GM21717 (cell line): Measurements from ENCODE around the gene ADAMTS6.

Experiments
- ATAC-seq: cut with Tn5 transposase; IDR thresholded peaks from one replicate; pipeline ENCODE4 v1.9.1; 2021; ENCODE audit warnings: mild to moderate bottlenecking, moderate library complexity; ENCODE audit not compliant: unreplicated experiment

The ADAMTS6 gene

DNA sequence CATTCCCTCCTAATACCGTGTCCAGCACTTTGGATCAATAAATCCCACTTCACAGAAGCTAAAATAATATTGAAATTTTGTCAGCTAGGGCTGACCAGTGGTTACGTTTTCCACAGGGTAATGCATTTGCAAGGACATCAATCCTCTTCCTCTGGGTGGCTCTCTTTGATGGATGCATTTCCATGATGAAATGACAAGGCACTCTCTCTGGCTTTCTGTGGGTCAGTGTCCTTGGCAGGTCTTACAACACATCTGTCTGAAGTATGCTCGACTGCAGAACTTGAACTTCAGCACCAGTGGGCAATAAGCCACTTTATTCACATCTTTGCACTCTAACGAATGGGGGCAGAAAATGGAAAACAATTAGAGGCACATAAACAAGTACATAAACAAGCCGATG is 330.1 kb downstream of the ADAMTS6 start:
- no peak for ATAC-seq

DNA sequence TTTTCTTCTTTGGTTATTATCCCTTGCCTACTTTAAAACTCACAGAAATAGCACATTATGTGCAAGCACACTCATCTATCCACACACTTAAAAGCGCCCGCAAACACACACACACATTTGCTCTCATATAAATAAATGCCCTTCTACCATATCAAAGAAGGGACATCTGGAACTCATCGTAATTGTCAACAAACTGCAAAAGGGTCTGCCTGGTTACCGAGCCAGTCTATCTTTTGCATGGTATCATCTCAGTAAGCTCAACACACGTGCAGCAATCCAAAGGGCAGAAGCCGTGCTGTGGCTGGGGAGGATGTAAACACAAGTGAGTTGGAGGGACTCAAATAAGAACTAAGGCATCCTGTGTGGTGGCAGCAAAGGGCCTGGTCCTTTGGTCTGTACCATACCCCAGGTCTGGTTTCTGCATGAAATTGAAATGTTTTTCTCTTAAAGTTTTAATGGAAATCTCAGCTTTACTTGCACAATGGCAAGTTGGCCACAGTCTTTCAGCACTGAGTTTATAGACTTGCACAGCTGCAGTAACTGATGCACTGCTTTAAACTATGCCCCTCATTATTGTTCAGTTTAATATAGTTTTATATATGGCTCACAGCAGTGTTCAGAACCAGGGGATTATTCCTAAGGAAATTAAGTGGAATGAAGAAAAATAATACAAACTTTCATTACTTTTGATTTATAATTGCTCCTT is 331.0 kb downstream of the ADAMTS6 start:
- no peak for ATAC-seq

GRCh38 chr5:65149827-65150226 is 331.9 kb downstream of the ADAMTS6 start:
- no peak for ATAC-seq

DNA sequence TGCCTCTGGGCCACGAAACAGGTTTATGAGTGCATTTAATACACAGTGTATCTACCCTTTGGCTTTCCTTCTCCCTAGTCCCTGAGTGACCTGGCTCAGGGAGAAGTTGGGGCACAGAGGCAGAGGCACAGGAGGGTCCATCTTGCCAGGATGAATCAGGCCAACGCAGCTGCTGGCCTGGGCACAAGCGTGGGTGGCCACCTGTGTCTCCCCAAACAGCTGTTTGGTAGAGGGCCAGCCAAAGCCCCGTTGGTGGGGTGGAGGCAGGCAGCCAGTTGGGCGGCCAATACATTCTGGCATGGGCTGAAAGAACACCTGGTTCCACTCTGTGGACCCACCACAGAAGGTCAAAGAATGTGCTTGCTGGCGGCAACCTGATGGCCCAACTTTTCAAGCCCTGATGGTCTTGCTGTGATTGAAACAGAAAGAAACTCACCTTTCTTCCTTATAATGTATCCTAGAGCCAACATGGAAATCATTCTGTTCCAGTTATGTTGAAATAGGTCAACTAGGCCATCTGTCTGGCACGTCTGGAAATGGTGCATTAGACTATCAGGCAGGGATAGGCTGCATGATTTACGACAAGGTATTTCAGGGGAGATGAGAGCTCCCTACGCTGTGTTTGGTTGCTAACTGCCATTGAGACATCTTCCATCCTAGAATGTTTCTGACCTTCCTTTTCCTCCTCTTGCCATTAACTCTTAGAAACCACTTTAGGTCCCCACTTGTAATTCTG is 337.4 kb downstream of the ADAMTS6 start:
- ATAC-seq: no peak

GRCh38 chr5:65142511-65143011 is 339.2 kb downstream of the ADAMTS6 start:
- ATAC-seq: no peak

GRCh38 chr5:65142016-65142415 is 339.7 kb downstream of the ADAMTS6 start:
- ATAC-seq: no peak

- no peak for ATAC-seq
Measured at GRCh38 chr5:65141493-65141892, 340.2 kb downstream of the ADAMTS6 start.

DNA sequence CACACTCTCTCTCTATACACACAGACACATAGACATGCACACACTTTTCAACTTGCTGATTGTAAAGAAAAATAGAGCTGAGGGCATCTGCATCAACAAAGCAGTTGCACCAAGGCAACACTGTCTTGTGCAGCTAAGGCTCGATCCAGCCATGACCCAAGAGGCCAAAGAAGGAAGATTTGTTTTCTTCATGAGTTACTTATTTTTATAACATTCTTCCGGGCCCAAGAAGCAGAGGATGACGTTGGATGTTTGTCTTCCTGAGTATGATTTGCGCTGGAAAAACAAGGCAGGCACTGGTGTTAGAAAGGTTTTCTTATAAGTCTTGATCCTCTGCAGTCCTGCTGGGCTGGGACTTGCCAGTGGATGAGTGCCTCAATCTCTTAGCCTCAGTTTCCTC is 344.1 kb downstream of the ADAMTS6 start:
- ATAC-seq: no peak

DNA sequence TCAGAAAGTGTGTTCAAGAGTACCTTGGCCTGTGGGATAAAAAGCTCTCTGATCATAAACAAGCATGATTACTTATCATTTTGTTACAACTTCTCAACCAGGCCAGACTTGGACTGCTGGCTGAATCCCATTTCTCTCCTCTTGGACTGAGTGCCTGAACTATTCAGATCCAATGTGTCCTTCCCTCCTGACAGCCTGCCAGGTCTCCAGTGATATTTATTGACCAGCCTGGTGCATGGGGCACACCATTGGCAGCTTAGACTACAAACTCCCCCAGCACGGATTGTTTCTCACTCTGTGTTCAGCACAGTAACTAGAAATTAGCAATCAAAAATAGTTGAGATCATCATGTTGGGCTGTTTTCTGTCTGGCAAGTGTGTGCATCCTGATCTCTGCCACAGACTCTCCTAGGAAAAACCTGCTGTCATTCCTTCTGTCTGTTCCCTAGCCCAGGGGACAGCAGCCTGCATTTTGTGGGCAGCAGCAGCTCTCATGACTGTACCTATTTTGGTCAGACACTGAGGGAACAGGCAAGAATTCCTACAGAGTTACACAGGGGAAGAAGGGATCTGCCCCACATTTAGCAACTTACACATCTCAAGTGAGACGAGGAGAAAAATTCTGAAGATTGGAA is 348.1 kb downstream of the ADAMTS6 start:
- ATAC-seq: no peak

DNA sequence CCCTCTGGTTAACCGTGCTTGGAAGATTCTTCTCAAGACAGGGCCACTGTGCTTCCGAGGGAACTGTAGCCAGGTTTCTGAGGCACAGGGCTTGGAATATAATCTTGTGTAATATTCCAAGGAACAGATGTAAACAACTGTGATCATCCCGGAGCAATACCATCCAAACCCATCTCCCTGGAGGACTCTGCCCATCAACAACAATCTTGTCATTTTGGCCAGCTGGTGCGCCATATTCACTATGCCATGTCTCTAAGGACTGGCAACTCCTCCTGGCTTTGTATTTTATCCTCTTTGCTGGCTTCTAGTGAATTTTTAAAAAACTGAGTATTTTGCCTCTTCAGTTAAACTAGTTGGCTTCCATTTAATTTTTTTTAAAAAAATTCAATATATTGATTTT is 349.3 kb downstream of the ADAMTS6 start:
- no peak for ATAC-seq

DNA sequence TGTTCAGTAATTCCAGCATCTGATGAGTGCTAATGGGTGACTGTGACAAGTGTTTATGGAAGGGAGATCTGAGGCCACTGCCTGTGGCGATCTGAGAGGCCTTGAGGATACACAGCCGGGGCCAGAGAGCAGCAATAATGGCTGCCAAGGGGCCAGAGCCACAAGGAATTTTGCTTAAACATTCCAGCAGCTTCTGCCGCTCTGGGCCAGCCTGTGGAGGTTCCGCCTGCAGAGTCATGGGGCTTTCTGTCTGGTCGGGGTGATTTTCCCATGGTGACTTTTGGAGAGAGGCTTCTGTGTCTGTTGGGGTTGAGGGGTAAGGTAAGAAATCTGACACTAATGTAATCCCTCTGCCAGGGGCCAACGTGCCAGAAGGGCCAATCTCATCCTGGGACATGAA is 353.5 kb downstream of the ADAMTS6 start:
- ATAC-seq: no peak

GRCh38 chr5:65127161-65127901 is 354.4 kb downstream of the ADAMTS6 start:
- no peak for ATAC-seq

GRCh38 chr5:65126542-65127069 is 355.1 kb downstream of the ADAMTS6 start:
- no peak for ATAC-seq

DNA sequence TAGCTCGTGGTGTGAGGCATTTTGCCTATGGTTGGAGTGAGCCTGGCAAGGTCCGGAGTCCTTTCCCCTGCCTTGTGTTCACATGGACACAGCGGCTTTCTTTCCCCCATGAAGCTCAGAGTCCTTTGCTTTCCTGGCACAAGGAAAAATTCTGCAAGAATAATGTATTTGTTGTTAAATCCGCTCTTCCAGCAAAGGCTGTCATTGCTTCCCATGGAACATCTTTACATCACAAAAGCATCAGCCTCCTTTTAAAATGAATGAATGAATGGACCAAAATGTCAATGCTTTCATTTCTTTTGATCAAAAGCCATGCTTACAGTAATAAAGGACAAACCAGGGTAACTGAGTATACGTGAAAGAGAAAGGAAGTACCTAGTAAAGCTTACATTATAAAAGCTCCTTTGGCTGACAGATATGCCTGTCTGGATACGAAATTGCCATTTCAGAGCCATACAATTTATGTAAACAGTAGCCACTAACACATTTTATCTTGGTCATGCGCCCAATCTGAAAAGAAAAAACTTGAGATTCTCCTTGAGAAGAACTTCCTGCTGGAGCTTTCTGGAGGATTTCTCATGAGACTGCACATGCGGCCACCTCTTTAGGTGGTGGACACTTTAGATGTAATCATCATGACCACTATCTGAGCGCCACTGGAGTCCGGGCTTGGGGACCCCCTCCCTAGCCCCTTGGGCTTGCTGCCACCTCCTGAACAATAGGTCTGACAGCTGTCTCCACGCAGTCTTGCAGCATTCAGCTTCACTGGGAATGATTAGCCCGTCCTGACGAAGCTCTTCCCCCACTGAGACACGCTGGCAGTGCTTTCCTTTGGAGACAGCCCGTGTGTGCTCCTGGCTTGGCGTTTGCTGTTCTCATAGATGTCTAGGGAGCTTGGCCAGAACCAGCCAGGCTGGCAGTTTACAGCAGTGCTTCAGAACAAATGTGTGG is 355.9 kb downstream of the ADAMTS6 start:
- no peak for ATAC-seq

DNA sequence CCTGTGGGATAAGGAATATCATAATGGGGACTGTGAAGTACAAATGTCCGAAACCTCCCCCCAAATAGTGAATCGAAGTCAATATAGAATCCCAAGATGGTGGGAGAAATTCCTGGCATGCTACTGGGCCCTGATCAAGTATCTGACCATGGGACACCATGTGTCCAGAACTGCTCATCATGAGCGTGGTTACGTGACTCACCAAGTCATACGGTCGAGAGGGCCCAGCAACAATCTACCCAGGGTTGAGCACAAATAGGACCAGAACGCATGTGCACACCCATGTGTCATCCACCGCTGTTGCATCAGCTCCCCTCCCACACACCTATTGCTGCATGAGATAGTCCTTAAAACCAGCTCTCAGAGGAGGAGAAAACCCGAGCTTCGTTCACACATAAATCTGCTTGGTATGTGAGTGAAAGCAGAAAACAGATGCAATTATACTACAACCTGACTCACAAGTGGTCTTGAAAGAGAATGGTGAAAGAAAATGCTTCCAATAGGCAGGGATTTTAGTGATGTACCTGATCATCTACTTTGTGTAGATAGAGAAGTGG is 359.8 kb downstream of the ADAMTS6 start:
- ATAC-seq: no peak

GRCh38 chr5:65120371-65120967 is 361.3 kb downstream of the ADAMTS6 start:
- no peak for ATAC-seq

DNA sequence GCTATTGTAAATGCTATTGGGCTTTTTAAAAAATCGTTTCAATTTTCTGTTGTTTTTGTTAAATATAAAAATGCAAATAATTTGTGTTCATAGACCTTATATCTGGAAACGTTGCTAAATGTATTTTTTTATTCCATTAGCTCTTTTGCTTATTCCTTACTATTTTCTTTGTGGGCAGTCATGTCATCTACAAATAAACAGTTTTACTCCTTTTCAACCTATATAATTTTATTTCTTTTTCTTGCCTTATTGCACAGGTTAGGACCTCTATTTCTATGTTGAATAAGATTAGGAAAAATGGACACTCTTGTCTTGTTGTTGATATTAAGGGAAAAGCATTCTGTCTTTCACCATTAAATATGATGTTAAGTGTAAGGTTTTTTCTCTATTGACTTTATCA is 364.2 kb downstream of the ADAMTS6 start:
- ATAC-seq: no peak

DNA sequence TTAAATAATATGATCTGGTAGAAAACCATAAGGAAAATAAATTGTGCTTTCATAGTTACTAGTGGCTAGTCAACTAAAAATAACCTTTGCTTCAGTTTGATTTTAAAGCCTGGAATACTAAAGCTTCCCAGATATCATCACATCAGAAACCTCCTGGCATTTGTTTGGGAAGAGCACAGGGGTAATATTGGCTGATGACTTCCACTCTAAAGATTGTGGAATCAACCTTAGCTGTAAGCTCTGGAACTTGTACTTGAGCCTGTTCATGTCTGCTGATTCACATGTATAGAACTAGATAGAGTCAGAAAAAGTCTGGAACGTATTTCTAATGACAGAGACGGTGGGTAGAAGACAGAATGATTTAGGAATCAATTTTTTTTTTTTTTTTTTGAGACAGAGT is 367.9 kb downstream of the ADAMTS6 start:
- ATAC-seq: no peak
